ENCODE data around the gene SPAG16.

GRCh38 chr2:214006601-214007000 is 722.3 kb downstream of the SPAG16 start:
- TF ChIP-seq EZH2phosphoT487 (IDR thresholded peaks at IDR 0.05; ENCODE audit: borderline replicate concordance, low read length) (no peak), CTCF (conservative IDR thresholded peaks at IDR 0.05; ENCODE audit: low read depth, low read length) (no peak), EZH2 (IDR thresholded peaks at IDR 0.05; ENCODE audit: low read length, unreplicated experiment) (no peak)
